Embryonic facial prominence (tissue), 1 donor: ENCODE measurements around the gene SIAH3.

ENCODE experiments used
- DNase-seq: peaks from one replicate; pipeline ENCODE4 v3.0.0-alpha.2; 2016; ENCODE audit errors: extremely low spot score

SIAH3 gene

DNA sequence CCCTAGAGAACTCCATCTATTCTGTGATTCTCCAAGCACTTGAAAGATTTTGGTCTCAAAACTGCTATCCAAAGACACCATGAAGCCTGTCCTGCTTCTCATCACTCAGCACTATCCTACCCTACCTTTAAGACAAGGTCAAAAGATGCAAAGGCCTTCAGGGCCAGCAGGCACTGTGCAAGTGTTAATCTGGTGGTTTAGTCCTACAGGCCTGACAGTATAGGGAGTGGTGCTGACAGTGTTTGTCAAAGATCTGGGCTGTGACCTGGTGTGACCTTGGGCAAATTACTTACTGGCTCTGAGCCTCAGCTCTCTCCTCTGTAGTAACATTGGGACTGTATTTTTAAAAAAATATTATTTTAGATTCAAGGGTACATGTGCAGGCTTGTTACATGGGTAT, 28.0 kb downstream of the SIAH3 start:
- no peak for DNase-seq

DNA sequence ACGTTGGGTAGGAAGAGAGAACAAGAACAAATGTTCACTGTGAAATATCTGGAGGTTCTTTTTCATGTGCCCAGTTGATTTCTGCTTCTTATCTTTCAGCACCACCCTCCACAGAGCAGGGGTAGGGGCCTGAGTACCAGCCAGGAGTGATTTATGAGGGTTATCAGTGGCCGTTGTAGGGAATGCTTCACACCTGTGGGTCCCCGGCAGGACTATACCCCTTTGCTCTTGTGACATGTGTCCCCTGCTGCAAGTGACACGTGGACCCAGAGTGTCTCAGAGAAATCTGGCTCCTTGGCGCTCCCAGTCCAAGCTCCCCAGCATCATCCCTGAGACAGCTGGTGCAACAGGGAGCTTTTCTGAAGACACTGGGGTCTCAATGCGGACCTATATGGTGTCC, 29.7 kb downstream of the SIAH3 start:
- DNase-seq, result no peak

DNA sequence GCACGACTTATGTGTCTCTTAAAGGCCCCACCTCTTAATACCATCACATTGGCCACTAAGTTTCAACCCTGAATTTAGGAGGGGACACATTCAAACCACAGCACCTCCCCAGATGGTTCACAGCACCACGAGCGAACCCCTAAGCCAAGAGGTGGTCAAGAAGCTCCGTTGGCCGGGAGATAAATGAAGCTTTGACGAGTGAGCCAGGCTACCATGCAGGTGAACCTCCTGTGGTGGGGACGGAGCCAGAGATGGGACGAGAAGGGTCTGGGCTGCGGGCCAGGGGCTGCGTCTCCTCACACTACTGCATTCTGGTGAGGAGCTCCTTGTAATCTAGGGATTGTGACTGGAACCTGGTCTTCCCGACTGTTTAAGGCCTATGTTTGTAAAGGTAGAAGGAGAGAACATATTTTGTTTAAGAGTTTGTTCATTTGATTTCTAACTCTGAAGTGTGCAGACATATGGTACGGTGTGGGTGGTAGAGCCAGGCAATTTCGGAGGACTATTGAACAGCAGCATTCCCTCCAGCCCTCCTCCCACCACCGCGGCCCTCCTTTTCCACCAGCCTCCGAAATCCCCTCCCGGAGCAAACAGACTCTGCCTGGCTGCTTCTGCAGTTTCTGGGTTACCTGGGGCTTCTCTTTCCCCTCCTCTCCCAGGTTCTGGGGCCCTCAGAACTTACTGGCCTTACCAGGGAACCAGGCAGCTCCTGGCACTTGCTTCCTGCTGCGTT, 31.3 kb downstream of the SIAH3 start:
- DNase-seq, result no peak

DNA sequence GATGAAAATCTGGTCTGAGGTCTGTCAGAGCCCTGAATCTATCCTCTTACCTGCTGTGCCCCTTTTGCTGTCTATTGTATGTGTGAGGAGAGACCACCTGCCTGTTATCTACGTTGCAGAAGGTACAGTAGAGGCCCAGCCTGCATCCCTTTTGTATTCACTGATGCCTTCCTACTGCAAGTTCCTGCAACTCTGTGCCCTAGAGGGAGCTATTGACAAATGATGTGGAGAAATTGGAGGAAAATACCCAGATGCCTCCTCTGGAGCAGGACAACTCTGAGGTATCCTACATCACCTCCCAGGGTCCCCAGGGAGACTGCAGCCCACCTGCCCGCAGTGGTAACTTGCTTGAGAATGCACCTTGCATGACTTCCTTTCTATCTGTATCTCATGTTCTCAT, 33.7 kb downstream of the SIAH3 start:
- DNase-seq, result no peak

DNA sequence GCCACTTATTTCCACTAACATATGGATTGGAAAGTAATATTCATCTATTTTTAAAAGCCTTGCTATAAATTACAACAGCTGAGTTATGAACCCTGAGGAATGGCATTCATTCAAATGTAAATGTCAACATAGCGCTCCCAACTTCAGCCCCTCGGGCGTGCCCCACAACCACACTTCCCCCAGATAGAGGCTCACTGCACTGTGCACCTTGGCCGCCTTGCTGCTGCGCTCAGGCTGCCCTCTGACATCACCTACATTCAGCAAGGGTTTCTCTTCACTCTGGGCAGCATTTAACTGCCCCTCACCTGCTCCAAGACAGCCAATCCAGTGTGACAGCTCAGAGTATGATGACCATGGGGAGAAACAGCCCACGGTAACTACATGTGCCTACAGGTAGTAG, 35.1 kb downstream of the SIAH3 start:
- no peak for DNase-seq

DNA sequence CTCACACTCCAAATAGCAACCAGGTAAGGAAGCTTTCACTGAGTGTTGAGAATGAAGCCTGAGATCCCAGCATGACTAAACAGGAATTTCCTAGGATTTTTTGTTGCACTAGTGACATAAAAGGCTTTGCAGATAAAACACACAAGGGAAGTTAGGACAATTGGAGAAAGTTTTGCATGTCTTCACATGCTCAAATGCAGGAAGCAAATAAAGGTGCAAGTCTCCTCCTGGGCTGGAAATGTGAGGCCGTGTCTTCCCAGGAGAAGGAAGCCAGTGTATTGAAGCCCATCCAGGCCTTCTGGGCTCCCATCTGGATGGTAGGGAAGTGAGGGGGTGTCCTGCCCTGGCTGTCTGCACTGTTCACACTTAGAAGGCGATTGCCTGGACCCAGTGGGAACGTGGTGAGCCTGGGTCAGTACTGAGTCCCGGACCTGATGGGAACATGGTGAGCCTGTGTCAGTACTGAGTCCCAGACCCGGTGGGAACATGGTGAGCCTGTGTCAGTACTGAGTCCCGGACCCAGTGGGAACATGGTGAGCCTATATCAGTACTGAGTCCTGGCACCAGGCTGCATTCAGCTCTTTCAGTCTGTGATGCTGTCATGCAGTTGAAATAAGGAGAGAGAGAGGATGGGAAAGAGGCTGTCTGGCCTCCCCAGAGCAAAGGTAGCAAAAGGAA, 38.7 kb downstream of the SIAH3 start:
- DNase-seq, result no peak

DNA sequence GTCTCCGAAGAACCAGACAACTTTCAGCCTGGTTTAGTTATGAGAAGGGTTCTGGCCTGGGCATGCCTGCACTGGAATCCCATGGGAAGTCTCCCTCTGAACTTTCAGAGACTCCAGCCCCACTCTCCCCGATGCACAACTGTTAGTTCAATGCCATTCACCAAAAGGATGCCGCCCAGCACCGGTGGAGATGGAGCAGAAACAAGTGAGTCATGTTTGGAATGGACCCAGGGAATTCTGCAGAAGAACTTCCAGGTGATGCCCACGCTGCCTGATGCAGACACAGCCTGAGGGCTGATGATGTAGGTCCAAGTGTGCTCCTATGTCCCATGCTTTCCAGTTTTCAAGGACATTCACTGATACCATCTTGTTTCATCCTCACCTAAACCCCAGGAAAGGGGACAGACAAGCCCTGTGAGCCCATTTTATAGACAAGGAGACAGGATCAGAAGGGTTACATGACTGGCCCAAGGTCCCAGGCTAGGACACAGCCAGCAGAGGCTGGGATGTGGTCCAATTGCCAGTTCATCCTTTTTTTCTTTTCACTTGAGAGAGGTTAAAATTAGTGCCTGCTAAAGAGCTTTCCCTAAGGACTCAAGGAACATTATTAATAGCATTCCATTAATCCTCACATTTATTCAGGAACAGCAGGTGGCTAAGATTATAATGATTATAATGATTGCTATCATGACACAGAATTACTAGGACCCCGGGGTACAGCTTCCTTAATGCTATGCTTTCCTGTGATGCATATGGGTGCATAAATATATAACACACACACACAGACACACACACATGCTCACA, 39.5 kb downstream of the SIAH3 start:
- no peak for DNase-seq

DNA sequence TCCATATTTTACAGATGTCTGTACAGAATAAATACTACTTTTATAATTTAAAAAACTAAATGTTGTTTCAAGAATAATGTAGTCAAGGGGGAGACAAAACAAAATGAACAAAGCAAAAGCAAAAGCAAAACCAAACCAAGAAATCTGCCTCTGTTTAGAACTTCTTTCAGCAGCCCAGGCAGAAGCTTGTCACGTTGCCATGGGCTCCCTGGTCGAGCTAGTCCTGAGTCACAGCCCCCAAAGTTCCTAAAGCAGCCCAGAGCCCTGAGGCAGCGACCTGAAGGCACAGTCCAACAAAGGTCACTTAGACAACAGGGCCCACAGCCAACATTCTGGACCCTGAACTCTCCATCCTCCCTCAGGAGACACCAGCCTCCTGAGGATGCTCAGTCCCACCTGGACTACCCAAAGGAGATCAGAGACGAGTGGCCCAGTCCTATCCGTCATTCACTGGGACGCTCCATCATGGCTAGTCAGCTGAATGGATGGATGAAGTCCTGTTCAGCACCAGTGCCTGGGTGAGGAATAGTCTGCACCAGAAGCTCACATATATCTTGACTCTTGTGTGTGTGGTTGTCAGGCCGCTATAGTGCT, 41.7 kb downstream of the SIAH3 start:
- no peak for DNase-seq

DNA sequence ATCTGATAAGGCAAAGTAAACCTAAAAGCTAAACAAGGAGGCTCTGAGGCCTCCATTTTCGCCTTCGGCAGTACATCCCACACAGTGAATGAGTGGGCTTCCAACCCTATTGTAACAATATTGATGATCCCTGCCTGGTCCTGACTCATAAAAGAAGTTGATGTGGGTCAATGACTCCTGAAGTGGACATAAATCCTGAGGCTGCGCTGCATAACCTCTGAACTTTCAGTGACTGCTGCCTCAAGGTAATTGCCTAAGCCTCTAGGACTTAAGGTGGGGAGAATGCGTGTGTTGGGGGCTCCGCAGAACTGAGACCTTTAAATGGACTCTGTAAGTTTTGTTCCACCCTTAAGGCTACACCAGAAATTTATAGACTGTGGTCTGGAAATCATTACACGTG, 42.6 kb downstream of the SIAH3 start:
- DNase-seq, result no peak

DNA sequence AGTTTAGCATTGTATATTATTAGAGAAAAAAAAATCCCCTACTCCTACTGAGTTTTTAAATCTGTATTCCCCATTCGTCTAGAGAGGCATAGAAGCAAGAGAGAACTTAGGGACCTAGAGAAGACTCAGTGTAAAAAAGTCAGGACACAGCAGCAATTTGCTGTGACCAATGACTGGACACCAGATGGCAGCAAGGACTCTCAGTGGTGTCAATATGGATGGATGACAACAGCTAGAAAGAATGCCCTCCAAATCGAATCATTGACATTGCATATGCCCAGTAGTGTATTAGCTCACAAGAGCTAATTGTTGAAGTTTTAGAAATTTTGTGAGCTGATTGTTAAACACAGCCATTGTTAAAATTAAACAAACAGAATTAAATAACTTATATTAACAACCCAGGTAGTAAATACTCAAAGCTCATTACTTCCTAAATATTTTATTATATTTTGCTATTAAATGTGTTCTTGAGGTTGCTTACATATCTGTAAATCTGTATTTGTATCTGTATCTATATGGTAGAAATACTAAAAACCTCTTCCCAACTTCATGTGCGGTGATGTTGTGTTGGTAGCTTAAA, 43.9 kb downstream of the SIAH3 start:
- no peak for DNase-seq

DNA sequence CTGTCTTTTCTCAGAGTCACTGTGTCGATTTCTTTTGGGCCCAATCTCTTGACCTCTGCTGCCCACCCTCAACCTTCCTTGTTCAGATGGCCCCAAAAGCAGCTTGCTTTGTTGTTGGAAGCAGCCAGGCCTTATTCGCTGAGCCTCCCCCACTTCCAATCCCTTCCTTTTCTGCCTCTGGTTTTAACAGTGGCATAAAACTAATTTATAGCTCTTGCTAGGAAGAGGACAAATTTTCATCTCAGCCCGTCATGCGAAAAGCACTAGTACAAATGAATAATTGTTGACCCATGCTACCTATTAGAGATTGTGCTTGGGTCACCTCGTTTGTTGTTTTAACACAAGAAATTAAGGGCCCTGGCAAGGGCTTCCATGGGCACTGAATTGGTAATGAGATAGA, 51.1 kb downstream of the SIAH3 start:
- no peak for DNase-seq

DNA sequence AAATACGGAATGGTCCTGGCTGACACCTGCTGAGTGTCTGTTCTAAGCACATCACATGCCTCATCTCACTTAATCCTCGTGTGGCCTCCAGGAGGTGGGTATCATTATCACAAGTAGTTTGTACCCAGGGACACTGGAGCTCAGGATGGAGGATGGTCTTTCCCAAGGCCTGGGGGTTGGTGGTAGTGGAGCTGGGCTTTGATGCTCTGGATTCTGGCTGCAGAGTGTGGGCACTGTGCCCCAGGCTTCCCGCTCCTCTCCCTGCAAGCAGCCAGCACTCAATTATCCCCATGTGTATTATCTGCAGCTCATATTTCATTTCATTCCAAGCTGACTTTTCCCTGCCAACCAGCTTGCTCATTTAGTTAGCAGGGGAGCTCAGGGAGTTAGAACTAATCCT, 52.1 kb downstream of the SIAH3 start:
- no peak for DNase-seq

DNA sequence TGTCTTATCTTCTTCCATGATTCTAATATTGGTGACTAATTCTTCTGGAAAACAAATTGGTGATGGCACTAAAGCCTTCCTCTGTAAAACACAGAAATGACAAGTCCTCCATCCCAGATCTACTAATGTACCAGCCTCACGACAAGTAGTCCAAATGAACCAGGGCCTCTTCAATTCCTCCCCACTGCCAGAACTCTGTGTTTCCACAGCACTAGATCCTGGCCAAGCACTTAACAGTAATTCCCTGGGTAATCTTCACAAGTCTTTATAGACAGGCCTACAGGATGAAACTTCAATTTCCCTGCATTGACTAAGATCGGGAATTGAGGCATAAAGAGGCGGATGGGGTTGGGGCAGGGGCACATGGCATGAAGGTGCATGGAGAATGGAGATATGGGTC, 52.7 kb downstream of the SIAH3 start:
- DNase-seq, result no peak

DNA sequence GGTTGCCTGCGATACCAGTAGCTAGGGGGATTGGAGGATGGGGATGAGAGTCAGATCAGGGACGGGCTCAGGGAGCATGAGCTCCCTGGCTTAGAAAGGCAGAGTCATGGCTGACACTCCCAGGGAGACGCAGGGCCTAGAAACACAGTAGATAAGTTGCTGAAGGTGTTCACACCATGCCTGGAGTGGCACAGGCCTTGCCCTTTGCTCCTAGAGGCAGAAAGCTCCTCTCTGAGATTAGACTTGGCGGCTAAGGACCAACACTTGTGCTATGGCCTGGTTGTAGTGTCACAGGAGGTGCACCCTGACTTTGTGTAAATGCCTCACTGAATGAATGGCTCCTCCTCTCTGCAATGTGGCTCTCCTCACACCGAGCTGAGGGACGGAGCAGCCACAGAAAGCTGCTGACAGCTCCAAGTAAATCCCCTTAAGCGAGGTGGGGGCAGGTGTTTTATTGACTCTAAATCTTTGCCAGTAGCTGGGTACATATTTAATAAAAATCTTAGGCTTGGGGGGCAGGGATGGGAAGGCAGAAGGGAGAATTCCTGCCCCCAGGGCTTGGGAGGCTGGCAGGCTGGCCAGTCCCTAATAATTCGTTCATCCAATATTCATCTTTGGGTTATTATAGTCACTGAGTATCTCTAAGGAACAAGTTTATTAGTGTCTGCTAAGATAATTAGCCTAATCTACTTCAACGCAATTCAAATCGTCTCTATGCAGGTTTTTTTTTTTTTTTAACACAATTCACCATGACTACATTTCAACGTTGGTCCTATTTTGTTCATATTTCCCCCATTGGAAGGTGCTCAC, 54.9 kb downstream of the SIAH3 start:
- DNase-seq, result no peak

DNA sequence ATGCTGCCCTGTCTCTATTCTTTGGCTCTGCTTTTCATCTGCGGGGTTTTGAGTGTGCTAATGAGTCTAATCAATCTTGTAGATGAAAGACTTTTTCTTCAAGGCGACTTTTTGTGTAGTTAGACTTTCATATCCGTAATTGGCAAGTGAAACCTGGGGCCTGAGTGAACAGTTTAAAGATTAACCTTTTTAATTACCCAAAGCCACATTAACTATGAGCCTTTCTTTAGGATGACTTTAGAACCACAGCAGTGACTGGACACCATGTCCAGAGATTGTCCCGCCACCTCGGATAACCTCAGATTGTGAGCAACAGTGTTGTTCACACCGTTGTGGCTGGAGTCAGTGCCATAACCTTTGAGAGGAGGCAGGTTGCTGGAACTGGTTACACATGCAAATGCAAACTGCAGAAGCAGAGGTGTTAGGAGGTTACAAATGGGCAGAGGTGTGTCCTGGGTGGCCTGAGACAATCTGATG, 58.7 kb downstream of the SIAH3 start:
- no peak for DNase-seq

DNA sequence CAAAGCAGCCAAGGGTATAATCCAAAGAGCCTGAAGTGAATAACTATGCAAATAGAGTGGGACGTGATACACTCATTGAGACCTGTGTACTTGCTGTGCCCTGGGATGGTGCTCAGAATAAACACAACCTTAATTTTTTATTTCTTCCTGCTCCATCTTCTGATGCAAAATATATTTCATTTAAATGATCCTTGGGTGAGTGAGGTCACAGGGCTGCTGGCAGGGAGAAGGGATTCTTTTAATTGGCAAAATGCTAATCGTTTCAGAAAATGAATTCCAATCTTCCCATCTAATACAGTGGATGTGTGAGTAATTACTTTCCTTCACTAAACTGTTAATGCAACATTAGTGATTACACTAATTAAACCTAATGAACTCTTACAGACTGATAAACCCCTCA, 63.5 kb downstream of the SIAH3 start:
- no peak for DNase-seq

DNA sequence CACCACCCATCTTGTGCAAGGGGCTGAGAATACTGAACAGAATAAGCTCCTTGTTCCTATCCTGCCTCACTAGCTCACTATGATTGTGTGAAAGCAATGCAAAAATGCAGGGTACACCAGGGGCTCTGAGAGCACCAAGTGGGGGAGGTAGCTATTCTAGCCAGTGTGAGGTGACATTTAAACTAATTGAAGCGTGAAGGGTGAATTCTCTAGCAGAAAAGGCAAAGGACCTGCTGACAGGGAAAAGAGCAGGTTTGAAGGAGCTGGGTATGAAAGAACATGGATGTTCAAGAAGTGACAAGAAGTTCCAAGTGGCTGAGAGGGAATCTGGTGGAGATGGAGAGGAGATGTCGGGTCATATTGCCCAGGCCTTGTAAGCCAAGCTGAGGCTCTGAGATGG, 64.2 kb downstream of the SIAH3 start:
- no peak for DNase-seq

DNA sequence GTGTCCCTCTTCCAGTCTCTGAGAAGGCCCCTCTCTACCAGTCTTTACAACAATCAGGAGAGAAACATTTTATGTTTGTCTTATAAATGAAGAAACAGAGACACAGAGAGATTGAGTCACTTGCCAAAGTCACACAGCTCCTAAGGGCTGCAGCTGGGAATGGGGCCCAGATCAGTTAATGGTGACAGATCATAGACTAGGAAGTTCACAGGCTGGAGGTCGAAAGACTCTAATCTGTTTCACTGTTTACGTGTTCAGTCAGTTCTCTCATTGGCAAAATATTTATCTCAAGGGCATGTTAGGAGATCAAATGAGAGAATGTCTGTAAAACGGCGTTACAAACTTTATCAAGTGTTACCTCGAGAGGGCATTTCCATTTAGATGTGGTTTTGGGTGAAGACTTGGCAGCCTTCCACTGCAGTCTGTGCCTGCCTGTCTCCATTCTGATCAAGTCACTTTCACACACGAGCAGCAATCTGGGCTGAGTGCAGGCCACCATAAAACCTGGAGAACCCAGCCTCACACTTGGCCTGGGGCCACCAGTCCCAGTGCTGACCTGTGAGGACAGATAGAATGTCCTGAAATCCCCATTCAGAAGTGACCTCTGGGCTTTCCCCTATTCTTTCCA, 65.1 kb downstream of the SIAH3 start:
- no peak for DNase-seq

DNA sequence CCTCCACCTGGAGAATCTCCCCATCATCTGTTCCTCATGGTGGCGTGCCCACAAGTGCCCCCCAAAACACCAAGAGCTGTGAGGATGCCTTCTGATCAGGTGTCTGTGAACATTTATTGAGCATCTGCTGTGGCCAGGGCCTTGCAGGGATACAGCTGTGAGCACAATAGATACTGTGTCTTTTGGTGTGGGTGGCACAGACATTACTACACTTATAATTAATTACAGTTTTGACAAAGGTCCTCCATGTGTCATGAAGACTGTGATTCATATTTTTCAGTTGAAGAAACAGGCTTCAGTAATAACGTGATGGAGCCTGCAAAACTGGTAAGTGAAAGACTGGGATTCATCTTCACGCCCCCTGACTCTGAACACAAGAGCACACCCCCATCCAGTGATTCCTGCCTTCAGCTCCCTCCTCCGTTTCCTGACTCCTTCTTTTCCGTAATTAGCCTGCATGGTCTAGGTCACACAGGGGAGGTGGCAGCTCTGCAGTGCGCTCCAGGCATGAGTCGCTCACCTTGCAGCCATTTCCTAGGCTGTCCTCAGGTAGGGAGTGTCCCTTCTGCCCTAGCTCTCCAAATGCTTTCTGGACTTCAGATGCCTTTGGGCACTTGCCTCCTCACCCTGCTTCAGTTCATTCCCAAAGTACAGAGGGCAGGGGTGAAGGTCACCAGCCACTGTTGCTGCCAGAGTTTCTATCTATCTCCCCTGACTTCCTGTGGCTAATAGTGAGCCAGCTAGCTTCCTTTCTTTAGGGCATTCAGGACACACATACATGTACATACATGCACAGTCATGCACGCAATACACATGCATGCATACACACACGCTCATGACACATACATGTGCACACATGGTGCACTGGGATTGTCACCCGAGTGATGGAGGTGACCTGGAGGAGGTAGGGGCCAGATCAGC, 66.5 kb downstream of the SIAH3 start:
- DNase-seq, result no peak
